Caco-2 (cell line): ENCODE data around the gene TGFBR2. TPM values are rescaled to one million over a fixed set of nuclear protein-coding genes. Genes with fewer than 3 reads are reported as not detected.

Experiments
- BruUV-seq: library from RNA; stranded (reverse); fragments of 400-500 nt; replicated peaks from 2 replicates; lab custom pipeline; 2021; lab: Mats Ljungman, UMichigan
- CTCF ChIA-PET: fragments of 300-600 bp; sonication (Branson Sonifier 250); formaldehyde crosslinking; loops from one replicate; lab custom pipeline; 2022; ENCODE audit warnings: antibody characterized with exemption; lab: Charles Lee
- POLR2A ChIA-PET: fragments of 300-600 bp; sonication (Branson Sonifier 250); formaldehyde crosslinking; loops from one replicate; lab custom pipeline; 2022; ENCODE audit warnings: antibody characterized with exemption; lab: Charles Lee
- DNase-seq, 2 experiments: peaks; one replicate each; pipeline versions ENCODE4 v3.0.0 to v3.0.0-alpha.2; 2020 to 2022
- H3K27me3 ChIP-seq: replicated peaks from 2 replicates; pipeline ENCODE4 v1.6.0; 2011; ENCODE audit warnings: low read length; ENCODE audit not compliant: control insufficient read depth, insufficient read depth
- H3K36me3 ChIP-seq: 2 replicates; pipeline ENCODE4 v1.5.1; 2011; ENCODE audit warnings: low read length; ENCODE audit not compliant: control insufficient read depth, insufficient read depth
- H3K4me1 ChIP-seq: fragments of 250-450 bp; sonication (Bioruptor Pico); 2 replicates; pipeline ENCODE4 v1.5.1; 2020; ENCODE audit warnings: mild to moderate bottlenecking
- H3K4me3 ChIP-seq: 2 replicates; pipeline ENCODE4 v1.5.1; 2011; ENCODE audit warnings: low read depth, mild to moderate bottlenecking, control low read depth, low read length
- H3K9me3 ChIP-seq: fragments of 250-450 bp; sonication (Bioruptor Pico); 2 replicates; pipeline ENCODE4 v1.5.1; 2020; ENCODE audit warnings: mild to moderate bottlenecking, moderate library complexity
- H3K27ac Mint-ChIP-seq: one replicate; pipeline ENCODE4 v1.8.0; 2022; ENCODE audit warnings: mixed read lengths; ENCODE audit not compliant: unreplicated experiment
- H3K27me3 Mint-ChIP-seq: one replicate; pipeline ENCODE4 v1.8.0; 2022; ENCODE audit warnings: mixed read lengths; ENCODE audit not compliant: insufficient read depth, unreplicated experiment
- H3K36me3 Mint-ChIP-seq: one replicate; pipeline ENCODE4 v1.8.0; 2022; ENCODE audit warnings: mild to moderate bottlenecking, mixed read lengths; ENCODE audit not compliant: insufficient read depth, unreplicated experiment
- H3K4me1 Mint-ChIP-seq: one replicate; pipeline ENCODE4 v1.8.0; 2022; ENCODE audit warnings: low read depth, mixed read lengths; ENCODE audit not compliant: unreplicated experiment
- H3K4me3 Mint-ChIP-seq: one replicate; pipeline ENCODE4 v1.8.0; 2022; ENCODE audit warnings: mild to moderate bottlenecking, moderate library complexity, mixed read lengths; ENCODE audit not compliant: unreplicated experiment
- H3K9me3 Mint-ChIP-seq: one replicate; pipeline ENCODE4 v1.8.0; 2022; ENCODE audit warnings: mixed read lengths; ENCODE audit not compliant: unreplicated experiment
- intact Hi-C: fragments of 100-400 bp; cut with micrococcal nuclease; formaldehyde crosslinking; loops from one replicate; pipeline ENCODE4 v1.10.0; 2022; ENCODE audit not compliant: unreplicated experiment
- total RNA-seq: library from RNA; stranded (reverse); gene quantifications from 2 replicates; pipeline ENCODE4 v1.2.3, GENCODE V29; 2022
- TF ChIP-seq, protein P1 (sequence below), 2 experiments: fragments of 200-600 bp in 1 of 2; IDR thresholded peaks; 1 replicate in 1 of 2; 2 replicates in 1 of 2; pipeline versions ENCODE4 v1.5.1 to v1.8.0; 2011 to 2022; ENCODE audit warnings: antibody characterized with exemption in 1 of 2, control low read depth in 1 of 2, inconsistent platforms in 1 of 2, low read depth in 1 of 2, low read length in 1 of 2, mild to moderate bottlenecking in 1 of 2, moderate library complexity in 1 of 2; ENCODE audit not compliant: insufficient read depth in 1 of 2, severe bottlenecking in 1 of 2, unreplicated experiment in 1 of 2

TGFBR2 gene
- total RNA-seq, 1 experiment from 2014 or later: 40.5 TPM

DNA sequence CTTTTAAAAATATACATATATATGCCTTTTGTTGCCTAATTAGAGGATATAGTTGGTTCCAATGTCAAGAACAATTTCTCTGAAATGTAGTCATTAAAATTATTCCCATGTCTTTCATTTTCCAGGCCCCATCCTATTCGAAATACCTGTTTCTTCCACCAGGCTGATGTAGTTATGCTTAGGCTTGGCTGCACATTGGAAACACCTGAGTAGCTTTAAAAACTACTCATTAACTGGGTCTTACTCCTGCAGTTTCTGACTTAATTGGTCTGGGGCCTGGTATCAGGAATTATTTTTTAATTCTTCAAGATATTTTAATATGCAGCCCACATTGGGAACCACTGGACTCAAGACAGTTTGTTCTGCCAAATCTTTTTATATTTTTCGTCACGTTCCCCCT is 53.7 kb downstream of the TGFBR2 start:
- POLR2A ChIA-PET: no interaction called here
- no TSS peak for BruUV-seq
- peaks cover 55% of the 10 kb centered on the region for H3K4me1 ChIP-seq
- DNase-seq: no peak
- intact Hi-C loops: no loop called here
- TF ChIP-seq, protein P1, sequence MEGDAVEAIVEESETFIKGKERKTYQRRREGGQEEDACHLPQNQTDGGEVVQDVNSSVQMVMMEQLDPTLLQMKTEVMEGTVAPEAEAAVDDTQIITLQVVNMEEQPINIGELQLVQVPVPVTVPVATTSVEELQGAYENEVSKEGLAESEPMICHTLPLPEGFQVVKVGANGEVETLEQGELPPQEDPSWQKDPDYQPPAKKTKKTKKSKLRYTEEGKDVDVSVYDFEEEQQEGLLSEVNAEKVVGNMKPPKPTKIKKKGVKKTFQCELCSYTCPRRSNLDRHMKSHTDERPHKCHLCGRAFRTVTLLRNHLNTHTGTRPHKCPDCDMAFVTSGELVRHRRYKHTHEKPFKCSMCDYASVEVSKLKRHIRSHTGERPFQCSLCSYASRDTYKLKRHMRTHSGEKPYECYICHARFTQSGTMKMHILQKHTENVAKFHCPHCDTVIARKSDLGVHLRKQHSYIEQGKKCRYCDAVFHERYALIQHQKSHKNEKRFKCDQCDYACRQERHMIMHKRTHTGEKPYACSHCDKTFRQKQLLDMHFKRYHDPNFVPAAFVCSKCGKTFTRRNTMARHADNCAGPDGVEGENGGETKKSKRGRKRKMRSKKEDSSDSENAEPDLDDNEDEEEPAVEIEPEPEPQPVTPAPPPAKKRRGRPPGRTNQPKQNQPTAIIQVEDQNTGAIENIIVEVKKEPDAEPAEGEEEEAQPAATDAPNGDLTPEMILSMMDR (IDR thresholded peaks at IDR 0.05; ENCODE audit: insufficient read depth in 1 of 2, low read depth in 1 of 2, low read length in 1 of 2, severe bottlenecking in 1 of 2, unreplicated experiment in 1 of 2): no peak
- H3K36me3 Mint-ChIP-seq: peaks cover 95% of the 10 kb centered on the region
- peak overlapping the region; percentile 68 for H3K27ac Mint-ChIP-seq
- no peak overlapping the region for H3K4me3 Mint-ChIP-seq
- no peaks in the 10 kb centered on the region for H3K27me3 Mint-ChIP-seq
- H3K4me1 Mint-ChIP-seq: peaks cover 75% of the 10 kb centered on the region
- H3K4me3 ChIP-seq: no peak overlapping the region
- H3K27me3 ChIP-seq: no peaks in the 10 kb centered on the region
- no peaks in the 10 kb centered on the region for H3K9me3 Mint-ChIP-seq
- H3K9me3 ChIP-seq: no peaks in the 10 kb centered on the region
- CTCF ChIA-PET: no interaction called here
- H3K36me3 ChIP-seq: peaks cover 5% of the 10 kb centered on the region

DNA sequence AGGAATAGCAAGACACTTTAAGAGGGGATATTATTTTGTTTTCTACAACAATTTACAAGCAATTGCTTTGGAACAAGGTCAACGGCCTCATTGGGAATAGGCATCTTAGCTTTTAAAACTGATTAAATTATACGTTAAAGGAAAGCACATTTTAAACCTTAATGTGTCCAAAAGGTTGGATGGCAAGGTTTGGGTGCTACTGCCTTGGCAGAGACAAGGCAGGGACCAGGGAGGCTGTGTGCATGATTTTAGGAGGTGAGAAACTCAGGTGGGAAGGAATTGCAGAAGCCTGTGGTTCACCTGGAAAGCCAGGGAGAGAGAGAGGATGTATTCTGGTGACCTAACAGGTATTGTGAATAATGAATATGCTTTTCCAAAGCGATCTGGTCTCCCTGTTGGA is 54.3 kb downstream of the TGFBR2 start:
- Histone ChIP-seq H3K4me3 (no peak overlapping the region), H3K27me3 (no peaks in the 10 kb centered on the region), H3K9me3 (no peaks in the 10 kb centered on the region), H3K36me3 (peaks cover 2% of the 10 kb centered on the region; the same call in 1 of the 2 replicates), H3K4me1 (peaks cover 56% of the 10 kb centered on the region)
- Mint-ChIP-seq H3K4me1 (peaks cover 77% of the 10 kb centered on the region), H3K27me3 (no peaks in the 10 kb centered on the region), H3K27ac (peak overlapping the region; percentile 68), H3K4me3 (no peak overlapping the region), H3K9me3 (no peaks in the 10 kb centered on the region), H3K36me3 (peaks cover 95% of the 10 kb centered on the region)
- no TSS peak for BruUV-seq
- intact Hi-C loops: no loop called here
- no peak for DNase-seq
- CTCF ChIA-PET: no interaction called here
- TF ChIP-seq, protein P1 (IDR thresholded peaks at IDR 0.05; ENCODE audit: insufficient read depth in 1 of 2, low read depth in 1 of 2, low read length in 1 of 2, severe bottlenecking in 1 of 2, unreplicated experiment in 1 of 2): no peak
- POLR2A ChIA-PET: no interaction called here

DNA sequence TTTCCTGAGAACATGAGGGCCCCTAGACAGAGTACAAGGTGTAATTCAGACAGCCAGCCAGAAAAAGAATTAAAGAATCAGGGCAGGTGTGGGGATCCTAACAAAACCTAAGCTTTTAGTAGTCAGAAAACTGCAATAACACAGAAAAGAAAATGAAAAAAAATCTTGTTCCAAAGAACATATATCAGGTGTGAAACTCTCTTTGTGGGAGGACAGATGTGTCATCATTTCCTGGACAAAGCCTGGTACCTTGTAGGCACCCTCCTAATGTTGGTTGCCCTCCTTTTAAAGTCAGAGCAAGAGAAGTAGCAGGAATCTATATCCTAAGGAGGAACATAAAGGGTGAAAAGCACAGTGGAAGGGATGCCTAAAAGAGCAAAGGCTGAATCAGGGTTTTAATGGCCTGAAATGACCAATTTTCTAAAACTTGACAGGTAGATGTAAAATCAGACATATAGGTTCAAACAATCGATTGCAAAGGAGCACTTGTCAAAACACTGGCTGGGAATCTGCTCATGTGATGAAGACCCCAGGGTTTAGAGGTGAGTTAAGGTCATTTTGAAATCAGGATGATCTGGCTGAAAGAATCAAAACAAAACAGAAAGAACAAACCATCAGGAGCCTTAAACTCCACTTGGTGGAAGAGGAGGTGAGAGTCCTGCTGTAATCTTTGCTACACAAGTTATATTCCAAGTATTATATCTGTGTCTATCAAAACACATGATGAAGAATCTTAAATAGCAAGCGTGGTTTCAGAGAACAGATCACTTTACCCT is 54.9 kb downstream of the TGFBR2 start:
- intact Hi-C loops: no loop called here
- peaks cover 54% of the 10 kb centered on the region for H3K4me1 ChIP-seq

More for the DNA sequence above, 54.9 kb downstream of the TGFBR2 start:
- Mint-ChIP-seq H3K27ac (peak overlapping the region; percentile 68), H3K9me3 (no peaks in the 10 kb centered on the region), H3K4me1 (peaks cover 71% of the 10 kb centered on the region), H3K4me3 (no peak overlapping the region), H3K36me3 (peaks cover 91% of the 10 kb centered on the region), H3K27me3 (no peaks in the 10 kb centered on the region)
- POLR2A ChIA-PET: no interaction called here
- no TSS peak for BruUV-seq
- CTCF ChIA-PET: no interaction called here
- TF ChIP-seq, protein P1 (IDR thresholded peaks at IDR 0.05; ENCODE audit: insufficient read depth in 1 of 2, low read depth in 1 of 2, low read length in 1 of 2, severe bottlenecking in 1 of 2, unreplicated experiment in 1 of 2): no peak
- DNase-seq: no peak
- no peaks in the 10 kb centered on the region for H3K27me3 ChIP-seq
- H3K9me3 ChIP-seq: no peaks in the 10 kb centered on the region
- peaks cover 2% of the 10 kb centered on the region; the same call in 1 of the 2 replicates for H3K36me3 ChIP-seq
- H3K4me3 ChIP-seq: no peak overlapping the region
